SK-N-SH (cell line): ENCODE data around the gene ARID1A. TPM values are rescaled to one million over a fixed set of nuclear protein-coding genes. Genes with fewer than 3 reads are reported as not detected.

Experiments
- CTCF ChIA-PET: fragments of 300-600, 350-600 bp; formaldehyde crosslinking; extraction: SDS; loops from one replicate; lab custom pipeline; 2021; lab: Yijun Ruan, JAX
- POLR2A ChIA-PET: fragments of 350-600 bp; sonication (Branson Sonifier 250); formaldehyde crosslinking; extraction: SDS; loops from one replicate; lab custom pipeline; 2020; ENCODE audit warnings: antibody characterized with exemption, inconsistent platforms; lab: Yijun Ruan, JAX
- DNase-seq: peaks from one replicate; pipeline ENCODE4 v3.0.0; 2012
- H2AFZ ChIP-seq: fragments of 200-600 bp; sonication (generic); 2 replicates; pipeline ENCODE4 v1.8.1; 2016; ENCODE audit warnings: antibody characterized with exemption, mild to moderate bottlenecking, low read depth
- H3F3A ChIP-seq: fragments of 200-600 bp; sonication (generic); replicated peaks from 2 replicates; pipeline ENCODE3; 2016; ENCODE audit warnings: antibody characterized with exemption, mild to moderate bottlenecking; ENCODE audit not compliant: insufficient read depth
- H3K27ac ChIP-seq, 2 experiments: fragments of 200-500 bp in 1 of 2; fragments of 200-600 bp in 1 of 2; sonication (Bioruptor generic) in 1 of 2; sonication (generic), shearing (Covaris generic) in 1 of 2; 2 replicates each; pipeline versions ENCODE4 v1.5.1 to v1.6.1; 2014 to 2016; ENCODE audit warnings: low read depth in 2 of 2, inconsistent platforms in 1 of 2, low read length in 1 of 2, mild to moderate bottlenecking in 1 of 2, mixed read lengths in 1 of 2
- H3K27me3 ChIP-seq: fragments of 200-600 bp; sonication (generic), shearing (Covaris generic); 2 replicates; pipeline ENCODE4 v1.6.1; 2016; ENCODE audit warnings: mixed run types; ENCODE audit not compliant: insufficient read depth
- H3K36me3 ChIP-seq, 2 experiments: fragments of 200-500 bp in 1 of 2; fragments of 200-600 bp in 1 of 2; sonication (Bioruptor generic) in 1 of 2; sonication (generic) in 1 of 2; replicated peaks in 1 of 2; 2 replicates each; pipeline versions ENCODE3 to v1.5.1; 2014 to 2016; ENCODE audit warnings: low read length in 1 of 2, mild to moderate bottlenecking in 1 of 2; ENCODE audit not compliant: insufficient read depth in 2 of 2, control insufficient read depth in 1 of 2
- H3K4me1 ChIP-seq, 2 experiments: fragments of 200-500 bp in 1 of 2; fragments of 200-600 bp in 1 of 2; sonication (Bioruptor generic) in 1 of 2; sonication (generic), shearing (Covaris generic) in 1 of 2; 2 replicates each; pipeline versions ENCODE4 v1.5.1 to v1.6.1; 2014 to 2016; ENCODE audit warnings: low read depth in 1 of 2, low read length in 1 of 2, mixed run types in 1 of 2; ENCODE audit not compliant: insufficient read depth in 2 of 2, control insufficient read depth in 1 of 2
- H3K4me2 ChIP-seq: fragments of 200-600 bp; sonication (generic), shearing (Covaris generic); 2 replicates; pipeline ENCODE4 v1.6.1; 2017; ENCODE audit warnings: mixed run types
- H3K4me3 ChIP-seq, 2 experiments: fragments of 200-500 bp in 1 of 2; fragments of 200-600 bp in 1 of 2; sonication (Bioruptor generic) in 1 of 2; sonication (generic), shearing (Covaris generic) in 1 of 2; 2 replicates each; pipeline versions ENCODE4 v1.5.1 to v1.8.1; 2014 to 2016; ENCODE audit warnings: low read depth in 2 of 2, inconsistent platforms in 1 of 2, low read length in 1 of 2, mild to moderate bottlenecking in 1 of 2, mixed read lengths in 1 of 2, moderate library complexity in 1 of 2
- H3K79me2 ChIP-seq: fragments of 200-600 bp; sonication (generic); 2 replicates; pipeline ENCODE4 v1.8.1; 2017; ENCODE audit warnings: mild to moderate bottlenecking; ENCODE audit not compliant: insufficient read depth
- H3K9ac ChIP-seq: fragments of 200-600 bp; sonication (generic); 2 replicates; pipeline ENCODE4 v1.6.1; 2017; ENCODE audit warnings: mixed run types
- H3K9me2 ChIP-seq: fragments of 200-600 bp; sonication (generic); 2 replicates; pipeline ENCODE4 v1.6.1; 2017; ENCODE audit warnings: mixed run types
- H3K9me3 ChIP-seq: fragments of 200-600 bp; sonication (generic); 2 replicates; pipeline ENCODE4 v1.6.1; 2017; ENCODE audit warnings: mixed run types, mild to moderate bottlenecking, moderate library complexity
- H4K20me1 ChIP-seq: fragments of 200-600 bp; sonication (generic); 2 replicates; pipeline ENCODE4 v1.6.1; 2017; ENCODE audit warnings: mild to moderate bottlenecking, mixed run types; ENCODE audit not compliant: insufficient read depth
- CHD2 ChIP-seq: fragments of 150-350 bp; IDR thresholded peaks from 2 replicates; pipeline ENCODE4 v1.6.1; 2018; ENCODE audit warnings: low read length; ENCODE audit not compliant: partially characterized antibody
- FOXJ3 ChIP-seq: sonication (generic); formaldehyde crosslinking; IDR thresholded peaks from 2 replicates; pipeline ENCODE4 v1.5.1; 2020; ENCODE audit warnings: mild to moderate bottlenecking, missing genetic modification reagents
- GABPA ChIP-seq: IDR thresholded peaks from 2 replicates; pipeline ENCODE4 v1.4.0; 2012; ENCODE audit warnings: low read depth, mild to moderate bottlenecking
- GATA2 ChIP-seq: sonication (generic); formaldehyde crosslinking; IDR thresholded peaks from 2 replicates; pipeline ENCODE4 v1.5.0; 2020; ENCODE audit warnings: mild to moderate bottlenecking, missing genetic modification reagents
- MEF2A ChIP-seq: IDR thresholded peaks from 2 replicates; pipeline ENCODE4 v1.4.0; 2012; ENCODE audit warnings: low read depth, borderline replicate concordance
- MXI1 ChIP-seq: IDR thresholded peaks from 2 replicates; pipeline ENCODE4 v1.6.1; 2012; ENCODE audit warnings: mild to moderate bottlenecking, low read depth, low read length, improper control_type of control experiment
- NFIC ChIP-seq: IDR thresholded peaks from 2 replicates; pipeline ENCODE4 v1.4.0; 2012; ENCODE audit warnings: borderline replicate concordance
- POLR2AphosphoS5 ChIP-seq: IDR thresholded peaks from 2 replicates; pipeline ENCODE4 v1.6.1; 2012; ENCODE audit warnings: low read depth, low read length
- RAD21 ChIP-seq: IDR thresholded peaks from 2 replicates; pipeline ENCODE4 v1.6.1; 2012; ENCODE audit warnings: mild to moderate bottlenecking, low read length
- RCOR1 ChIP-seq: fragments of 150-350 bp; IDR thresholded peaks from 2 replicates; pipeline ENCODE4 v1.6.1; 2017; ENCODE audit warnings: antibody characterized with exemption, low read length
- SIN3A ChIP-seq: IDR thresholded peaks from 2 replicates; pipeline ENCODE4 v1.6.1; 2012; ENCODE audit warnings: low read depth, mild to moderate bottlenecking, low read length, moderate library complexity, borderline replicate concordance
- SMC3 ChIP-seq: IDR thresholded peaks from 2 replicates; pipeline ENCODE4 v1.6.1; 2012; ENCODE audit warnings: low read depth, low read length, improper control_type of control experiment
- TEAD4 ChIP-seq: IDR thresholded peaks from 2 replicates; pipeline ENCODE4 v1.4.0; 2012; ENCODE audit warnings: mild to moderate bottlenecking, borderline replicate concordance; ENCODE audit not compliant: insufficient read depth
- WGBS: methylation state at CpG from one replicate; pipeline ENCODE4 v1.1.6; 2017; ENCODE audit warnings: low lambda C conversion rate; 5-methylcytosine and 5-hydroxymethylcytosine counted together
- polyA plus RNA-seq, 3 experiments: library from polyadenylated mRNA; depleted of rRNA; stranded (reverse); fragments of >200 nt; gene quantifications; 2 replicates each; pipeline ENCODE4 v1.2.3, GENCODE V29; 2012
- TF ChIP-seq, protein P1 (sequence below): IDR thresholded peaks from 2 replicates; pipeline ENCODE4 v1.4.0; 2012; ENCODE audit warnings: low read depth, borderline replicate concordance
- TF ChIP-seq, protein P2 (sequence below): IDR thresholded peaks from 2 replicates; pipeline ENCODE4 v1.4.0; 2012; ENCODE audit warnings: low read depth, borderline replicate concordance
- TF ChIP-seq, protein P3 (sequence below): fragments of 150-350 bp; IDR thresholded peaks from 2 replicates; pipeline ENCODE4 v1.6.1; 2016; ENCODE audit warnings: mild to moderate bottlenecking, low read depth, low read length
- TF ChIP-seq, protein P4 (sequence below): IDR thresholded peaks from 2 replicates; pipeline ENCODE4 v1.6.1; 2012; ENCODE audit warnings: mild to moderate bottlenecking, low read depth, low read length, moderate library complexity

Gene ARID1A
- polyA plus RNA-seq, 1 of the 3 experiments (the other 2 are of a cell fraction): 26.5 TPM

DNA sequence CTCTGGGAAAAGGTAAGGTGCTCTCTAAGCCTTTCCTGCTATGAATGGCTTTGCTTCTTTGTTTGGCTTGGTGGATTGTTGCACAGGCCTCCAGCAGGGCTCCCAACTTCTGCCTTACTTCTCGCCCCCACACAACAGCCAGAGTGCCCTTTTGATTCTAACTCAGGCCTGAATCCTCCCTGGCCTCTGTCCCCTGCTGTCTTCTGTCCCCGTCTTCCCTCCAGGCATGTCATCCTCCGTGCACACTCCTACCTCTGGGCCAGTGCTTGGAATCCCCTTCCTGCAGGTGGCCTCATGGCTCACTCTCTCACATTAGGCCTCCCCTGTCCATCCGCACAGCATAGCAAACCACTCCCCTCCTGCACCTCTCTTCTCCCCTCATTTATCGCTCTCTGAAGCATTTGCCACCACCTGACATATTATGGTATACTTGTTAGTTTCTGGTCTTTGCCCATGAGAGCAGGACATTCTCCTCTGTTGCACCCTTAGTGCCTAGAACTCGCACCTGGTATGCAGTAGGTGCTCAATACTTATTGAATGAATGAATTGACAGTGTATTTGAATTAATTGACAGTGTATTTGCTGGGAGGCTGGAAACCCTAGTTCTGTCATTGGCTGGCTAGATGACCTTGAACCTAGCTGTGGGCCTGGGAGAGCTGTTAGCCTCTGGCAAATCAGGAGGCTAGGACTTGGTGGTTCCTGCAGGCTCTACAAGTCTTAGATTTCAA, 133.5 kb downstream of the ARID1A start (continued):
- TF ChIP-seq SMC3: no peak
- no peak for TF ChIP-seq POLR2AphosphoS5
- TF ChIP-seq MEF2A: no peak
- TF ChIP-seq, protein P1, sequence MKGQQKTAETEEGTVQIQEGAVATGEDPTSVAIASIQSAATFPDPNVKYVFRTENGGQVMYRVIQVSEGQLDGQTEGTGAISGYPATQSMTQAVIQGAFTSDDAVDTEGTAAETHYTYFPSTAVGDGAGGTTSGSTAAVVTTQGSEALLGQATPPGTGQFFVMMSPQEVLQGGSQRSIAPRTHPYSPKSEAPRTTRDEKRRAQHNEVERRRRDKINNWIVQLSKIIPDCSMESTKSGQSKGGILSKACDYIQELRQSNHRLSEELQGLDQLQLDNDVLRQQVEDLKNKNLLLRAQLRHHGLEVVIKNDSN: no peak
- TF ChIP-seq RCOR1: no peak
- no peak for TF ChIP-seq RAD21
- TF ChIP-seq, protein P2, sequence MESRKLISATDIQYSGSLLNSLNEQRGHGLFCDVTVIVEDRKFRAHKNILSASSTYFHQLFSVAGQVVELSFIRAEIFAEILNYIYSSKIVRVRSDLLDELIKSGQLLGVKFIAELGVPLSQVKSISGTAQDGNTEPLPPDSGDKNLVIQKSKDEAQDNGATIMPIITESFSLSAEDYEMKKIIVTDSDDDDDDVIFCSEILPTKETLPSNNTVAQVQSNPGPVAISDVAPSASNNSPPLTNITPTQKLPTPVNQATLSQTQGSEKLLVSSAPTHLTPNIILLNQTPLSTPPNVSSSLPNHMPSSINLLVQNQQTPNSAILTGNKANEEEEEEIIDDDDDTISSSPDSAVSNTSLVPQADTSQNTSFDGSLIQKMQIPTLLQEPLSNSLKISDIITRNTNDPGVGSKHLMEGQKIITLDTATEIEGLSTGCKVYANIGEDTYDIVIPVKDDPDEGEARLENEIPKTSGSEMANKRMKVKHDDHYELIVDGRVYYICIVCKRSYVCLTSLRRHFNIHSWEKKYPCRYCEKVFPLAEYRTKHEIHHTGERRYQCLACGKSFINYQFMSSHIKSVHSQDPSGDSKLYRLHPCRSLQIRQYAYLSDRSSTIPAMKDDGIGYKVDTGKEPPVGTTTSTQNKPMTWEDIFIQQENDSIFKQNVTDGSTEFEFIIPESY: no peak
- no peak for TF ChIP-seq FOXJ3 (CRISPR knock-in tag)

DNA sequence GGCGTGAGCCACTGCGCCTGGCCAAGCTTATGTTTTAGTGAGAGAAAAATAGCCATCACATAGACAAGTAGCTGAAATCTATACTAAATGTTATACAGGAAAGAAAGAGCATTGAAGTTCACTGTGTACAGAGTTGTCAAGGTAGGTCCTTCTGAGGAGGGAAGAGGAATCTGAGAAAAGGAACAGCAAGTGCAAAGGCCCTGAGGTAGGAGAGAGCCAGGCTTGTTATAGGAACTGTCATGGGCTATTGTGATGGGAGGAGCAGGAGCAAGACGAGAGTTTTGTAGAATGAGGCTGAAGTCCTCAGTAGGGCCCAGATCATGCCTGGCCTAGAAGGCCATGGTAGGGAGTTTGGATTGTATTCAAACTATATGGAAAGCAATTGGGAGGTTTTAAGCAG, 135.2 kb downstream of the ARID1A start:
- Histone ChIP-seq H4K20me1 (no peaks in the 10 kb centered on the region), H3K9me2 (no peaks in the 10 kb centered on the region), H3K9ac (no peak overlapping the region), H3K4me3 (no peak overlapping the region), H3K9me3 (no peaks in the 10 kb centered on the region), H3K27ac (no peak overlapping the region), H3K27me3 (no peaks in the 10 kb centered on the region), H3K36me3 (peaks cover 12 to 30% of the 10 kb centered on the region in 2 experiments), H3K4me1 (peaks cover 2 to 19% of the 10 kb centered on the region in 2 experiments; a peak in 2 of 4 replicates), H3F3A (peaks cover 3% of the 10 kb centered on the region), H2AFZ (no peak overlapping the region), H3K79me2 (peaks cover 42% of the 10 kb centered on the region), H3K4me2 (no peak overlapping the region)
- POLR2A ChIA-PET: no interaction called here
- WGBS: 97% methylated on average over 3 of the region's 3 CpGs
- no peak for DNase-seq
- CTCF ChIA-PET: interaction anchor here (1.0 to 3.5 kb wide), 5 partner anchors 21 to 228 kb away, joined by 3 to 15 read pairs (median 5); no protein-coding TSS in a partner anchor
- TF ChIP-seq, protein P2: no peak
- TF ChIP-seq GABPA (no peak), CHD2 (no peak), RCOR1 (no peak), SIN3A (no peak), GATA2 (CRISPR knock-in tag) (no peak), POLR2AphosphoS5 (no peak), TEAD4 (no peak), MXI1 (no peak), FOXJ3 (CRISPR knock-in tag) (no peak), NFIC (no peak)
- TF ChIP-seq, protein P3, sequence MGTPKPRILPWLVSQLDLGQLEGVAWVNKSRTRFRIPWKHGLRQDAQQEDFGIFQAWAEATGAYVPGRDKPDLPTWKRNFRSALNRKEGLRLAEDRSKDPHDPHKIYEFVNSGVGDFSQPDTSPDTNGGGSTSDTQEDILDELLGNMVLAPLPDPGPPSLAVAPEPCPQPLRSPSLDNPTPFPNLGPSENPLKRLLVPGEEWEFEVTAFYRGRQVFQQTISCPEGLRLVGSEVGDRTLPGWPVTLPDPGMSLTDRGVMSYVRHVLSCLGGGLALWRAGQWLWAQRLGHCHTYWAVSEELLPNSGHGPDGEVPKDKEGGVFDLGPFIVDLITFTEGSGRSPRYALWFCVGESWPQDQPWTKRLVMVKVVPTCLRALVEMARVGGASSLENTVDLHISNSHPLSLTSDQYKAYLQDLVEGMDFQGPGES: no peak
- TF ChIP-seq, protein P4, sequence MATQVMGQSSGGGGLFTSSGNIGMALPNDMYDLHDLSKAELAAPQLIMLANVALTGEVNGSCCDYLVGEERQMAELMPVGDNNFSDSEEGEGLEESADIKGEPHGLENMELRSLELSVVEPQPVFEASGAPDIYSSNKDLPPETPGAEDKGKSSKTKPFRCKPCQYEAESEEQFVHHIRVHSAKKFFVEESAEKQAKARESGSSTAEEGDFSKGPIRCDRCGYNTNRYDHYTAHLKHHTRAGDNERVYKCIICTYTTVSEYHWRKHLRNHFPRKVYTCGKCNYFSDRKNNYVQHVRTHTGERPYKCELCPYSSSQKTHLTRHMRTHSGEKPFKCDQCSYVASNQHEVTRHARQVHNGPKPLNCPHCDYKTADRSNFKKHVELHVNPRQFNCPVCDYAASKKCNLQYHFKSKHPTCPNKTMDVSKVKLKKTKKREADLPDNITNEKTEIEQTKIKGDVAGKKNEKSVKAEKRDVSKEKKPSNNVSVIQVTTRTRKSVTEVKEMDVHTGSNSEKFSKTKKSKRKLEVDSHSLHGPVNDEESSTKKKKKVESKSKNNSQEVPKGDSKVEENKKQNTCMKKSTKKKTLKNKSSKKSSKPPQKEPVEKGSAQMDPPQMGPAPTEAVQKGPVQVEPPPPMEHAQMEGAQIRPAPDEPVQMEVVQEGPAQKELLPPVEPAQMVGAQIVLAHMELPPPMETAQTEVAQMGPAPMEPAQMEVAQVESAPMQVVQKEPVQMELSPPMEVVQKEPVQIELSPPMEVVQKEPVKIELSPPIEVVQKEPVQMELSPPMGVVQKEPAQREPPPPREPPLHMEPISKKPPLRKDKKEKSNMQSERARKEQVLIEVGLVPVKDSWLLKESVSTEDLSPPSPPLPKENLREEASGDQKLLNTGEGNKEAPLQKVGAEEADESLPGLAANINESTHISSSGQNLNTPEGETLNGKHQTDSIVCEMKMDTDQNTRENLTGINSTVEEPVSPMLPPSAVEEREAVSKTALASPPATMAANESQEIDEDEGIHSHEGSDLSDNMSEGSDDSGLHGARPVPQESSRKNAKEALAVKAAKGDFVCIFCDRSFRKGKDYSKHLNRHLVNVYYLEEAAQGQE: no peak
